Vagina (tissue), 2 donors: ENCODE data around the gene ITGBL1. TPM values are rescaled to one million over a fixed set of nuclear protein-coding genes. Genes with fewer than 3 reads are reported as not detected.

Experiments used
- DNase-seq, 2 donors: peaks; one replicate each; pipeline ENCODE4 v3.0.0-alpha.2; 2017; ENCODE audit errors: extremely low spot score in 2 of 2
- H3K27ac ChIP-seq: fragments of 200-600 bp; sonication (generic); one replicate; pipeline ENCODE4 v1.5.1; 2019
- H3K27me3 ChIP-seq: fragments of 200-600 bp; sonication (generic); one replicate; pipeline ENCODE4 v1.5.1; 2019
- H3K36me3 ChIP-seq, 2 donors: fragments of 200-600 bp; sonication (generic); one replicate each; pipeline ENCODE4 v1.5.1; 2017 to 2019
- H3K4me1 ChIP-seq: fragments of 200-600 bp; sonication (generic); one replicate; pipeline ENCODE4 v1.5.1; 2019
- H3K4me3 ChIP-seq, 2 donors: fragments of 200-600 bp; sonication (generic); 1 replicate in 1 of 2; 2 replicates in 1 of 2; pipeline ENCODE4 v1.5.1; 2016 to 2019
- H3K9me3 ChIP-seq: fragments of 200-600 bp; sonication (generic); one replicate; pipeline ENCODE4 v1.5.1; 2019
- POLR2A ChIP-seq, 2 donors: fragments of 450-650 bp; IDR thresholded peaks; one replicate each; pipeline ENCODE4 v1.6.1; 2017; ENCODE audit warnings: antibody characterized with exemption in 2 of 2, mild to moderate bottlenecking in 2 of 2, moderate library complexity in 2 of 2
- POLR2AphosphoS5 ChIP-seq, 2 donors: sonication (generic); formaldehyde crosslinking; IDR thresholded peaks; one replicate each; pipeline ENCODE4 v1.9.0; 2017; ENCODE audit warnings: antibody characterized with exemption in 2 of 2, mild to moderate bottlenecking in 2 of 2, low read depth in 1 of 2; ENCODE audit not compliant: insufficient read depth in 1 of 2
- intact Hi-C: fragments of 100-400 bp; cut with DNase I; formaldehyde crosslinking; loops from one replicate; pipeline ENCODE4 v1.15.1; 2023
- total RNA-seq: library from RNA; depleted of rRNA; stranded (reverse); fragments of >200 nt; gene quantifications from one replicate; pipeline ENCODE4 v1.2.3, GENCODE V29; 2016
- TF ChIP-seq, protein P1 (sequence below), 3 experiments: fragments of 450-650 bp in 2 of 3; fragments of 200-600 bp in 1 of 3; sonication (generic) in 1 of 3; IDR thresholded peaks; one replicate each; pipeline ENCODE4 v1.5.1; 2017 to 2019; ENCODE audit warnings: antibody characterized with exemption in 3 of 3, mild to moderate bottlenecking in 2 of 3, moderate library complexity in 2 of 3

Gene ITGBL1
- total RNA-seq, 1 donor from 2014 or later = 6.4 TPM

DNA sequence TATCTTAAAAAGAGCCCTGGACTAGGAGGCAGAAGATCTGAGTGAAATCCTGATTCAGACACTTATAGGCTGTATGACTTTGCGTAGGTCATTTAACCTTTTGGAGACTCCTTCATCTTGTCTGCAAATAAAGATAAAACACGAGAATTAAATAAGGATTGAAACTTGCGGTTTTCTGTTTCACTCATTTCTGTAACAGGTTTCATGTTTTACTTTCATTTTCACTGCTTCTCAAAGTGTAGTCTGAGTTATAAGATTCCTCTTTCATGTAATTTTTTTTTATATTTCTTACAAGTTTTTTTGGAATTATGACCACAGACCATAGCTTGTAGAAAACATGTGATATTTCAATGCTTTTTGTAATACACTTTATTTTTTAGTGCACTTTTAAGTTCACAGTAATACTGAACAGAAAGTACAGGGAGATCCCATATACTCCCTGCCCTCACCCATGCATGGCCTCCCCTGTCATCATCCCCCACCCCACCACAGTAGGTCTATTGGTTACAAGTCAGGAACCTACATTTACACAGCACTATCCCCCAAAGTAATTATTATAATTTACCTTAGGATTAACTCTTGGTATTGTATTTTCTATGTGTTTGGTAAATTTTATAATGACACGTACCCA lies 174.6 kb downstream of the ITGBL1 start:
- peak overlapping the region in 1 of 2 donors; percentile 28 for H3K4me3 ChIP-seq
- no peaks in the 10 kb centered on the region for H3K9me3 ChIP-seq
- TF ChIP-seq POLR2A (IDR thresholded peaks at IDR 0.05) (no peak), POLR2AphosphoS5 (IDR thresholded peaks at IDR 0.05; ENCODE audit: insufficient read depth in 1 of 2, low read depth in 1 of 2) (no peak)
- TF ChIP-seq, protein P1, sequence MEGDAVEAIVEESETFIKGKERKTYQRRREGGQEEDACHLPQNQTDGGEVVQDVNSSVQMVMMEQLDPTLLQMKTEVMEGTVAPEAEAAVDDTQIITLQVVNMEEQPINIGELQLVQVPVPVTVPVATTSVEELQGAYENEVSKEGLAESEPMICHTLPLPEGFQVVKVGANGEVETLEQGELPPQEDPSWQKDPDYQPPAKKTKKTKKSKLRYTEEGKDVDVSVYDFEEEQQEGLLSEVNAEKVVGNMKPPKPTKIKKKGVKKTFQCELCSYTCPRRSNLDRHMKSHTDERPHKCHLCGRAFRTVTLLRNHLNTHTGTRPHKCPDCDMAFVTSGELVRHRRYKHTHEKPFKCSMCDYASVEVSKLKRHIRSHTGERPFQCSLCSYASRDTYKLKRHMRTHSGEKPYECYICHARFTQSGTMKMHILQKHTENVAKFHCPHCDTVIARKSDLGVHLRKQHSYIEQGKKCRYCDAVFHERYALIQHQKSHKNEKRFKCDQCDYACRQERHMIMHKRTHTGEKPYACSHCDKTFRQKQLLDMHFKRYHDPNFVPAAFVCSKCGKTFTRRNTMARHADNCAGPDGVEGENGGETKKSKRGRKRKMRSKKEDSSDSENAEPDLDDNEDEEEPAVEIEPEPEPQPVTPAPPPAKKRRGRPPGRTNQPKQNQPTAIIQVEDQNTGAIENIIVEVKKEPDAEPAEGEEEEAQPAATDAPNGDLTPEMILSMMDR (IDR thresholded peaks at IDR 0.05) = no peak
- H3K36me3 ChIP-seq = no peaks in the 10 kb centered on the region
- H3K4me1 ChIP-seq = peaks cover 6% of the 10 kb centered on the region
- peak overlapping the region; percentile 35 for H3K27ac ChIP-seq
- no peaks in the 10 kb centered on the region for H3K27me3 ChIP-seq
- intact Hi-C loops = no loop called here
- no peak for DNase-seq

DNA sequence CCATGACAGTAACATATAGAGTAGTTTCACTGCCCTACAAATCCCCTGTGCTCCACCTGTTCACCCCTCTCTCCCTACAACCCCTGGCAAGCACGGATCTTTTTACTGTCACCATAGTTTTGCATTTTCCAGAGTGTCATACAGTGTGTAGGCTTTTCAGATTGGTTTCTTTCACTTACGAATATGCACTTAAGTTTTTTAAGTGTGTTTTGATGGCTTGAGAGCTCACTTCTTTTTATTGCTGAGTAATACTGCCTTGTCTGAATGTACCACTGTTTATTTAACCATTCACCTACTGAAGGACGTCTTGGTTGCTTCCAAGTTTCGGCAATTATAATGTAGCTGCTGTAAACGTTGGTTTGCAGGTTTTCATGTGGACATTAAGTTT lies 175.1 kb downstream of the ITGBL1 start:
- Histone ChIP-seq H3K4me1 (peaks cover 6% of the 10 kb centered on the region), H3K27ac (peak overlapping the region; percentile 35), H3K36me3 (no peaks in the 10 kb centered on the region), H3K9me3 (no peaks in the 10 kb centered on the region), H3K4me3 (peak overlapping the region in 1 of 2 donors; percentile 28), H3K27me3 (no peaks in the 10 kb centered on the region)
- TF ChIP-seq, protein P1 (IDR thresholded peaks at IDR 0.05) = no peak
- TF ChIP-seq POLR2AphosphoS5 (IDR thresholded peaks at IDR 0.05; ENCODE audit: insufficient read depth in 1 of 2, low read depth in 1 of 2) (no peak), POLR2A (IDR thresholded peaks at IDR 0.05) (no peak)
- DNase-seq = no peak
- intact Hi-C loops = no loop called here

- intact Hi-C loops = no loop called here
- peaks cover 6% of the 10 kb centered on the region for H3K4me1 ChIP-seq
- no peak overlapping the region for H3K27ac ChIP-seq
- no peak for DNase-seq
- H3K36me3 ChIP-seq = no peaks in the 10 kb centered on the region
- H3K9me3 ChIP-seq = no peaks in the 10 kb centered on the region
- H3K27me3 ChIP-seq = no peaks in the 10 kb centered on the region
- no peak overlapping the region for H3K4me3 ChIP-seq
- no peak for TF ChIP-seq POLR2A (IDR thresholded peaks at IDR 0.05)
- no peak for TF ChIP-seq POLR2AphosphoS5 (IDR thresholded peaks at IDR 0.05; ENCODE audit: insufficient read depth in 1 of 2, low read depth in 1 of 2)
- TF ChIP-seq, protein P1 (IDR thresholded peaks at IDR 0.05) = no peak
Measured at GRCh38 chr13:101628900-101629299, 176.4 kb downstream of the ITGBL1 start.

DNA sequence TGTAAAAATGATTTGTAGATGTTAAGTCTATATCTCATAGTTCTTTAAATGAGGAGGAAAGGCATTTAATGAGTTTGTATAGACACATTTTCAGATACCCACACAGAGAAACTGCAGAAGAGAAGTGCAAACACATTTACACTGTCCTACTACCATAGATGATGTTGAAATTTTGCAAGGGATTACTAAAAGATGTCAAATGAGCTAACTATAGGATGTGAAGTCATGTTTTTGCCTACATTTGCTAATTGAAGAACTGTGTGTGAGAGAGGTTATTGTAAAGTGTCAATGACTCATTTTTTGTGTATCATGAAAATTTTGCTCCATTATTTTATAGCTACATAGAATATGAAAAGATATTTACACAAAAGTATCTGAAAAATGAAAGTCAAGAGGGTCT lies 178.9 kb downstream of the ITGBL1 start:
- intact Hi-C loops = no loop called here
- Histone ChIP-seq H3K9me3 (no peaks in the 10 kb centered on the region), H3K4me1 (peaks cover 6% of the 10 kb centered on the region), H3K4me3 (no peak overlapping the region), H3K27ac (no peak overlapping the region), H3K36me3 (no peaks in the 10 kb centered on the region), H3K27me3 (no peaks in the 10 kb centered on the region)
- no peak for DNase-seq
- TF ChIP-seq, protein P1 (IDR thresholded peaks at IDR 0.05) = no peak
- TF ChIP-seq POLR2A (IDR thresholded peaks at IDR 0.05) (no peak), POLR2AphosphoS5 (IDR thresholded peaks at IDR 0.05; ENCODE audit: insufficient read depth in 1 of 2, low read depth in 1 of 2) (no peak)

DNA sequence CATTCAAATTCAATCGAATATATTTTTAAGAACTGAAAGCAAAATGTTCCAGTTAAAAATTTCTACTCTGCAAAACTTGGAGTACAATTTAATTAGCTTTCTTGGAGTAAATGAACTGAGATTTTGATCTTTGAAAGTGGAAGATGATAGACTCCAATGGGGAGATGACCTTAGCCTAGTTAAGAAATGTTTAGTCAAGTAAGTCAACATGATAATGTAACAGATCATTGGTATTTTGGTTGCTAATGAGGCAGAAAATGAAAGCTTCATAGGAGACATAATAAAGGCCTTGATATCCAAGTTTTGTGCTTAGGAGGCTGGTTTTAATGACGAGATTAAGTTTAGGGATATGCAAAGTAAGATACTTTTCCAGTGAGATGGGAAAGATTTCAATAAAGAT lies 181.7 kb downstream of the ITGBL1 start:
- no peak for DNase-seq
- H3K4me3 ChIP-seq = no peak overlapping the region
- H3K27me3 ChIP-seq = no peaks in the 10 kb centered on the region
- H3K27ac ChIP-seq = no peak overlapping the region
- no peaks in the 10 kb centered on the region for H3K36me3 ChIP-seq
- H3K9me3 ChIP-seq = no peaks in the 10 kb centered on the region
- intact Hi-C loops = no loop called here
- no peaks in the 10 kb centered on the region for H3K4me1 ChIP-seq
- TF ChIP-seq POLR2A (IDR thresholded peaks at IDR 0.05) = no peak
- TF ChIP-seq, protein P1 (IDR thresholded peaks at IDR 0.05) = no peak
- no peak for TF ChIP-seq POLR2AphosphoS5 (IDR thresholded peaks at IDR 0.05; ENCODE audit: insufficient read depth in 1 of 2, low read depth in 1 of 2)
